K562 (cell line): Measurements from ENCODE around the gene NCOA3. TPM values are rescaled to one million over a fixed set of nuclear protein-coding genes. Genes with fewer than 3 reads are reported as not detected.

Experiments
- ATAC-seq: fragments of 200-7000 bp; cut with Tn5 transposase; 3 replicates; pipeline ENCODE4 v1.9.1; 2020; ENCODE audit warnings: moderate library complexity
- BruUV-seq: library from RNA; stranded (reverse); fragments of 400-500 nt; replicated peaks from 2 replicates; lab custom pipeline; 2021; lab: Mats Ljungman, UMichigan
- CTCF ChIA-PET: fragments of 300-600 bp; formaldehyde crosslinking; extraction: SDS; loops from one replicate; lab custom pipeline; 2021; ENCODE audit warnings: low intra/inter-chr PET ratio; lab: Yijun Ruan, JAX
- POLR2A ChIA-PET: fragments of 300-600, 350-650 bp; sonication (Branson Sonifier 250); formaldehyde crosslinking; extraction: SDS; loops from one replicate; lab custom pipeline; 2021; ENCODE audit warnings: antibody characterized with exemption, inconsistent platforms; lab: Yijun Ruan, JAX
- DNase-seq, 4 experiments: peaks; one replicate each; pipeline versions ENCODE4 v3.0.0 to v3.0.0-alpha.2; 2011 to 2018; ENCODE audit warnings: low spot score in 3 of 4, mixed read lengths in 3 of 4; ENCODE audit errors: extremely low read depth in 1 of 4
- FAIRE-seq: peaks from 2 replicates; lab custom pipeline; 2011; peaks lifted over from hg19 to GRCh38; lab: Jason Lieb, UNC
- H2AFZ ChIP-seq: 2 replicates; pipeline ENCODE4 v1.6.0; 2011; ENCODE audit warnings: low read depth, low read length, control low read depth, inconsistent platforms
- H3K27ac ChIP-seq: fragments of 200-600 bp; 3 replicates; pipeline ENCODE4 v1.8.0; 2011; ENCODE audit warnings: low read depth, mild to moderate bottlenecking, control low read depth, inconsistent platforms, low read length, moderate library complexity, mixed read lengths; ENCODE audit errors: extremely low read depth
- H3K27me3 ChIP-seq, 2 experiments: fragments of 300-600 bp in 1 of 2; 2 replicates in 1 of 2; 3 replicates in 1 of 2; pipeline versions ENCODE4 v1.6.0 to v1.8.0; 2011; ENCODE audit warnings: inconsistent platforms in 2 of 2, low read length in 2 of 2, mild to moderate bottlenecking in 1 of 2, mixed read lengths in 1 of 2, moderate library complexity in 1 of 2; ENCODE audit not compliant: control insufficient read depth in 2 of 2, insufficient read depth in 2 of 2
- H3K36me3 ChIP-seq: fragments of 300-600 bp; 3 replicates; pipeline ENCODE4 v1.8.0; 2011; ENCODE audit warnings: mild to moderate bottlenecking, low read length, inconsistent platforms; ENCODE audit not compliant: control insufficient read depth, insufficient read depth
- H3K4me1 ChIP-seq, 2 experiments: fragments of 200-600 bp in 1 of 2; replicated peaks in 1 of 2; 2 replicates in 1 of 2; 3 replicates in 1 of 2; pipeline versions ENCODE4 v1.5.1 to v1.8.0; 2011; ENCODE audit warnings: inconsistent platforms in 2 of 2, low read length in 2 of 2, mild to moderate bottlenecking in 1 of 2, mixed read lengths in 1 of 2, moderate library complexity in 1 of 2; ENCODE audit not compliant: control insufficient read depth in 2 of 2, insufficient read depth in 2 of 2
- H3K4me2 ChIP-seq: 2 replicates; pipeline ENCODE4 v1.6.1; 2011; ENCODE audit warnings: low read length, control low read depth, inconsistent platforms, mixed read lengths; ENCODE audit not compliant: insufficient read depth
- H3K4me3 ChIP-seq: fragments of 200-600 bp; sonication (generic), shearing (Covaris generic); 2 replicates; pipeline ENCODE4 v1.5.1; 2016; ENCODE audit warnings: control low read depth, inconsistent platforms
- H3K79me2 ChIP-seq: fragments of 200-600 bp; 3 replicates; pipeline ENCODE4 v1.8.0; 2011; ENCODE audit warnings: low read length, inconsistent platforms; ENCODE audit not compliant: control insufficient read depth, insufficient read depth
- H3K9ac ChIP-seq, 2 experiments: 2 replicates each; pipeline versions ENCODE4 v1.6.0 to v1.6.1; 2011; ENCODE audit warnings: low read depth in 2 of 2, low read length in 2 of 2, control low read depth in 1 of 2, inconsistent platforms in 1 of 2, mild to moderate bottlenecking in 1 of 2, mixed read lengths in 1 of 2; ENCODE audit not compliant: insufficient read depth in 1 of 2
- H3K9me1 ChIP-seq: one replicate; pipeline ENCODE4 v1.6.0; 2011; ENCODE audit warnings: inconsistent platforms, mild to moderate bottlenecking, low read length, moderate library complexity; ENCODE audit not compliant: control insufficient read depth, insufficient read depth
- H3K9me3 ChIP-seq: replicated peaks from 2 replicates; pipeline ENCODE4 v1.5.1; 2011; ENCODE audit warnings: low read depth, low read length, inconsistent platforms; ENCODE audit not compliant: control insufficient read depth, insufficient read depth
- H4K20me1 ChIP-seq: replicated peaks from 2 replicates; pipeline ENCODE4 v1.6.1; 2011; ENCODE audit warnings: low read length, inconsistent platforms, mixed read lengths; ENCODE audit not compliant: control insufficient read depth, insufficient read depth
- COPS2 ChIP-seq: fragments of 450-650 bp; conservative IDR thresholded peaks from 2 replicates; pipeline ENCODE4 v1.6.1; 2016; ENCODE audit warnings: mild to moderate bottlenecking, moderate library complexity
- ELK1 ChIP-seq: sonication (generic); formaldehyde crosslinking; IDR thresholded peaks from 2 replicates; pipeline ENCODE4 v1.8.1; 2022; ENCODE audit warnings: missing genetic modification reagents
- ZNF830 ChIP-seq: fragments of 250-450 bp; sonication (Bioruptor Pico); IDR thresholded peaks from 2 replicates; pipeline ENCODE4 v1.5.0; 2021; ENCODE audit warnings: mild to moderate bottlenecking
- WGBS: fragments of 100-300 bp; shearing (Covaris generic); methylation state at CpG from one replicate; pipeline ENCODE4 v1.1.6; 2016; ENCODE audit warnings: low coverage, mixed read lengths; ENCODE audit not compliant: insufficient coverage; ENCODE audit errors: missing lambda C conversion rate; 5-methylcytosine and 5-hydroxymethylcytosine counted together
- in situ Hi-C: fragments of 300-500 bp; cut with MboI; formaldehyde crosslinking; loops from 4 replicates; pipeline ENCODE4 v1.15.0; 2018; ENCODE audit warnings: inconsistent platforms, mixed read lengths
- intact Hi-C: fragments of 100-400 bp; cut with micrococcal nuclease; formaldehyde crosslinking; loops from 2 replicates; pipeline ENCODE4 v1.14.2; 2022
- polyA plus RNA-seq, 8 experiments: library from polyadenylated mRNA; depleted of rRNA in 4 of 8; stranded (reverse) in 5 of 8; unstranded in 3 of 8; fragments of >200 nt; fragmentation: Nextera tagmentation in 2 of 8; fragmentation: Illumina TruSeq in 1 of 8; extraction: Ambion mirVana in 2 of 8; extraction: Trizol in 1 of 8; gene quantifications; 2 replicates each; pipeline versions ENCODE4 v1.2.1 to v1.2.3, GENCODE V29; 2011 to 2014; ENCODE audit warnings: inconsistent platforms in 1 of 8, missing spikeins in 1 of 8
- total RNA-seq, 7 experiments: library from RNA; depleted of rRNA in 6 of 7; stranded (reverse); fragments of >200 nt in 6 of 7; fragmentation: Illumina TruSeq in 2 of 7; extraction: Trizol in 2 of 7; gene quantifications; 2 replicates each; pipeline versions ENCODE4 v1.2.1 to v1.2.3, GENCODE V29; 2011 to 2021; ENCODE audit warnings: low replicate concordance in 1 of 7
- TF ChIP-seq, protein P1 (sequence below), 3 experiments: fragments of 200-800 bp in 1 of 3; fragments of 250-450 bp in 1 of 3; fragments of 450-650 bp in 1 of 3; sonication (Bioruptor Pico) in 1 of 3; sonication (Bioruptor generic) in 1 of 3; formaldehyde crosslinking in 1 of 3; IDR thresholded peaks; 2 replicates each; pipeline versions ENCODE4 v1.6.1 to v1.8.0; 2016 to 2022; ENCODE audit warnings: mild to moderate bottlenecking in 2 of 3, missing genetic modification characterization in 2 of 3, missing compliant biosample characterization in 1 of 3, moderate library complexity in 1 of 3

NCOA3 gene
- total and polyA plus RNA-seq, 9 of the 15 experiments (the other 6 are each of a cell fraction or from before 2014, with no cell fraction given) = 3.2 to 24.3 (median 14.4) TPM

- BruUV-seq = no TSS peak
- Histone ChIP-seq H3K4me3 (no peak overlapping the region), H2AFZ (no peak overlapping the region), H3K9me3 (no peaks in the 10 kb centered on the region), H3K36me3 (peaks cover 42% of the 10 kb centered on the region), H3K79me2 (no peaks in the 10 kb centered on the region), H3K27ac (no peak overlapping the region), H4K20me1 (no peaks in the 10 kb centered on the region), H3K9me1 (no peaks in the 10 kb centered on the region), H3K4me2 (no peak overlapping the region), H3K4me1 (no peaks in the 10 kb centered on the region), H3K27me3 (no peaks in the 10 kb centered on the region), H3K9ac (no peak overlapping the region)
- ChIA-PET CTCF (no interaction called here), POLR2A (no interaction called here)
- in situ Hi-C loops (no loop called here), intact Hi-C loops (no loop called here)
- TF ChIP-seq ELK1 (no peak), COPS2 (no peak), ZNF830 (no peak)
- TF ChIP-seq, protein P1, sequence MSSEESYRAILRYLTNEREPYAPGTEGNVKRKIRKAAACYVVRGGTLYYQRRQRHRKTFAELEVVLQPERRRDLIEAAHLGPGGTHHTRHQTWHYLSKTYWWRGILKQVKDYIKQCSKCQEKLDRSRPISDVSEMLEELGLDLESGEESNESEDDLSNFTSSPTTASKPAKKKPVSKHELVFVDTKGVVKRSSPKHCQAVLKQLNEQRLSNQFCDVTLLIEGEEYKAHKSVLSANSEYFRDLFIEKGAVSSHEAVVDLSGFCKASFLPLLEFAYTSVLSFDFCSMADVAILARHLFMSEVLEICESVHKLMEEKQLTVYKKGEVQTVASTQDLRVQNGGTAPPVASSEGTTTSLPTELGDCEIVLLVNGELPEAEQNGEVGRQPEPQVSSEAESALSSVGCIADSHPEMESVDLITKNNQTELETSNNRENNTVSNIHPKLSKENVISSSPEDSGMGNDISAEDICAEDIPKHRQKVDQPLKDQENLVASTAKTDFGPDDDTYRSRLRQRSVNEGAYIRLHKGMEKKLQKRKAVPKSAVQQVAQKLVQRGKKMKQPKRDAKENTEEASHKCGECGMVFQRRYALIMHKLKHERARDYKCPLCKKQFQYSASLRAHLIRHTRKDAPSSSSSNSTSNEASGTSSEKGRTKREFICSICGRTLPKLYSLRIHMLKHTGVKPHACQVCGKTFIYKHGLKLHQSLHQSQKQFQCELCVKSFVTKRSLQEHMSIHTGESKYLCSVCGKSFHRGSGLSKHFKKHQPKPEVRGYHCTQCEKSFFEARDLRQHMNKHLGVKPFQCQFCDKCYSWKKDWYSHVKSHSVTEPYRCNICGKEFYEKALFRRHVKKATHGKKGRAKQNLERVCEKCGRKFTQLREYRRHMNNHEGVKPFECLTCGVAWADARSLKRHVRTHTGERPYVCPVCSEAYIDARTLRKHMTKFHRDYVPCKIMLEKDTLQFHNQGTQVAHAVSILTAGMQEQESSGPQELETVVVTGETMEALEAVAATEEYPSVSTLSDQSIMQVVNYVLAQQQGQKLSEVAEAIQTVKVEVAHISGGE (CRISPR knock-in tag; IDR thresholded peaks at IDR 0.05) = 0 out of 6 replicates have a peak, but pooled peaks of 1 of the 3 experiments have one; percentile 65
- 63% methylated on average over 2 of the region's 2 CpGs for WGBS
- no peak for FAIRE-seq
- no peak for DNase-seq
- ATAC-seq = no peak
Observed at GRCh38 chr20:47653869-47654268, 152.2 kb downstream of the NCOA3 start.
